HG02571 (cell line): Measurements from ENCODE around the gene ADPRS.

Experiments
- ATAC-seq: cut with Tn5 transposase; IDR thresholded peaks from one replicate; pipeline ENCODE4 v1.9.1; 2021; ENCODE audit warnings: mild to moderate bottlenecking, moderate library complexity; ENCODE audit not compliant: unreplicated experiment

The ADPRS gene, protein sequence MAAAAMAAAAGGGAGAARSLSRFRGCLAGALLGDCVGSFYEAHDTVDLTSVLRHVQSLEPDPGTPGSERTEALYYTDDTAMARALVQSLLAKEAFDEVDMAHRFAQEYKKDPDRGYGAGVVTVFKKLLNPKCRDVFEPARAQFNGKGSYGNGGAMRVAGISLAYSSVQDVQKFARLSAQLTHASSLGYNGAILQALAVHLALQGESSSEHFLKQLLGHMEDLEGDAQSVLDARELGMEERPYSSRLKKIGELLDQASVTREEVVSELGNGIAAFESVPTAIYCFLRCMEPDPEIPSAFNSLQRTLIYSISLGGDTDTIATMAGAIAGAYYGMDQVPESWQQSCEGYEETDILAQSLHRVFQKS

DNA sequence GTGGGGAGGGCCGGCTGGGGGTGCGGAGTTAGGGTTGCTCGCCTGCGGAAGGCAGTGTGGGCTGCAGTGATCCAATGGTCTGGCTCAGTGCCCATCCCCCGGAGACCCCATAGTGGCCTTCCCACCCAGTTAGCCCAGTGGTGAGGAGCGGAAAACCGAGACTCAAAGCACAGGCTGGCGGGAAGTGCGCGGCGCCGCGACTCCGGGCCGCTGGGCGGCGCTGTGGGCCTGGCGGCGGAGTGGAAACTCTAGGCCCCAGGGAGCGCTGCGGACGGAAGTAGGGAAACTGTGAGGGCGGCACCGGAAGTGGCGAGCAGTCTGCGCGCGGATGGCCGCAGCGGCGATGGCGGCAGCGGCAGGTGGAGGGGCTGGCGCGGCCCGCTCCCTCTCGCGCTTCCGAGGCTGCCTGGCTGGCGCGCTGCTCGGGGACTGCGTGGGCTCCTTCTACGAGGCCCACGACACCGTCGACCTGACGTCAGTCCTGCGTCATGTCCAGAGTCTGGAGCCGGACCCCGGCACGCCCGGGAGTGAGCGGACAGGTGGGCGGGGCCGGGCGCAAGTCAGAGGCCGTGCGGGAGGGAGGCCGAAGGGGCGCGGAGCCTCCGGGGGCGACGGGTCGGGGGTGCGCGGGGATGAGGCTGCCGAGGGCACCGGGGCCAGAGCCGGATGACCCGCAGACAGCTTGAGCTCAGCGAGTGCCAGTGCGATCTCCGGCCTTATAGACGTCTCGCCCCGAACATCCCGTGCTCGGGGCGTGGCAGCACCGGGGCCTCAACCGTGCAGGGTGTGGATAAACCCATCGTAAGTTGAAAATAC, at the start of gene ADPRS:
TSS of gene ADPRS (plus strand) at position 316 of the 816 bp plus-strand sequence. CDS start at position 329, 13 bp downstream.
- peak; percentile 76 for ATAC-seq

DNA sequence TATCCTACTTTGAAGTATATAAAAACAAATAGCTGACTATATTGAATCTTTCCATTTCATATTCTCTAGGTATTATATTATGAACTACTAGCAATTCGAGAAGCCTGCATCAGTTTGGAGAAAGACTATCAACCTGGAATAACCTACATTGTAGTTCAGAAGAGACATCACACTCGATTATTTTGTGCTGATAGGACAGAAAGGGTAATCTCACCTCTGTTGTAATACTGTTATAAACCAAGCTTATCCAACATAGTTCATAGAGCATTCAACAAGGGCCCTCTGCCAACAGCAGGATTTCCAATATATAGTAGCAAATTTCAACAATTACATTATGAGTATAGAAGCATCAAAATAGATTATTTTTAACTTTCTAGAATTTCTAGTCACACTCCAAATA, 48.5 kb upstream of the ADPRS start:
- no peak for ATAC-seq

DNA sequence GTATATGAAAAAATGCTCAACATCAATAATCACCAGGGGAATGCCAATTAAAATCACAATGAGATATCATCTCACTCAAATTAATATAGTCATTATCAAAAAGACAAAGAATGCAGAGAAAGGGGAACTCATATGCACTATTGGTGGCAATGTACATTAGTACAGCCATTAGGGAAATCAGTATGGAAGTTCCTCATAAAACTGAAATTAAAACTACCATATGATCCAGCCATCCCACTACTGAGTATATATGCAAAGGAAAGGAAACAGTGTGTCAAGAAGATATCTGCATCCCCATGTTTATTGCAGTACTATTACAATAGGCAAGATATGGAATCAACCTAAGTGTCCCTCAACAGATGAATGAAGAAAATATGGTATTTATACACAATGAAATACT, 36.9 kb upstream of the ADPRS start:
- ATAC-seq = no peak

DNA sequence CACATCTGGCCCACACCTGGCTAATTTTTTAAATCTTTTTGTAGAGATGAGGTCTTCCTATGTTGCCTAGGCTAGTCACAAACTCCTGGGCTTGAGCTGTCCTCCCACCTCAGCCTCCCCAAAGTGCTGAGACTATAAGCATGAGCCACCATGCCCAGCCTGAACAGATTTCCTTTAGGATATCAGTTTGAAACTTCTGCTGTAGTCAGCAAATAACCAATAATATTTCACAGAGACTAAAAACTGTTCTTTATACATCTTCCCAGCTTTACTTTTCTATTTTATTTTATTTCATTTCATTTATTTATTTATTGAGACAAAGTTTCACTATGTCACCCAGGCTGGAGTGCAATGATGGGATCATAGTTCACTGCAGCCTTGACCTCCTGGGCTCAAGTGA, 34.7 kb upstream of the ADPRS start:
- no peak for ATAC-seq

- ATAC-seq = no peak
These were observed 33.0 kb upstream of the ADPRS start for GRCh38 chr1:36055706-36056105.

GRCh38 chr1:36062315-36062714, 26.4 kb upstream of the ADPRS start:
- ATAC-seq = no peak

DNA sequence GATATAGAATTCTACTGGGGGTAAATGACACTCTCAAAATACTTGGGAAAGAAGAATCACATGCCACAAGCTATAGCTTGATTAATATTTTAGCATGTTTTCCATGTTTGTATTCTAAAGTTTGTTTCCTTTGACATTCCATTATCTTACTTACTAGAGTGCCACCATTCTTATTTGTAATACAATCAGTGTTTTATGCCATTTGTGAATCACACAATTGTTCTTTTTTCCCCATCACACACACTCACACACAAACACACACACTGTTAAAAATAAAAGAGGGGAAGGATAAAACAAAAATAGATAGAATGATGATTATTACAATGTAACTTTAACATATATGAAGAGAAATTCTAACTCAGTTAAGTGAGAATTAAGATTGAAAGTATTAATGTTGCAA, 20.8 kb upstream of the ADPRS start:
- no peak for ATAC-seq

DNA sequence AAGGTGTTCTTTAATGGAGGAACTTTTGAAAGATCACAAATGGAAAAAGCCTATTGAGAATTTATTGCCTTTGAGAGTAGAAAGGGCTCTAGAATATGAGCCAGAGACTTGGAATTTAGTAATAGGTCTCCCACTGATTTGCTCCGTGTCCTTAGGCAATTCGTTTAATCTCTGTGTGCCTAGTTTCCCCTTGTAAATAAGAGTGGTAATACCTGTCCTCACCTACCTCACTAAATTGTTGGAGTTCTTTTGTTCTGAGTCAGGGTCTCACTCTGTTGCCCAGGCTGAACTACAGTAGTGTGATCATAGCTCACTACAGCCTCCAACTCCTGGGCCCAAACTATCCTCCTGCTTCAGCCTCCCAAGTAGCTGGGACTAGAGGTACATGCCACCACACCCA, 19.8 kb upstream of the ADPRS start:
- ATAC-seq = no peak

DNA sequence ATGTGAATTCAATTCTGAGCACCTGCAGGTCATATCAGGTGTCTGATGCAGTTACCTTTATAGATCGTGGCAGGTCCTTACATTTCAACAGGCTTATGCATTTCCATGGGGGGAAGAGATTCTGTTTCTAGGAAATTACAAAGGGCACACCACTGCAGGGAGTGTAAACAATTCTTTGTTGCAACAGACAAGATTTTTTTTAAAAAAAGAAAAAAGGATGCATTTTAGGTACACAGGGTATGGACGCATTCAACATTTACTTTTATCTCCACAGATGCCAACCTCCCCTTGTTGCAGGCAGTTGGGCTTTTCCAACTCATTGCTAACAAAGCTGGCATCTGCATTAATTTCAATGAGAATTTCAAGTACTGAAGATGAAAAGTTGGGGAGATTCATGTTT, 18.3 kb upstream of the ADPRS start:
- ATAC-seq = no peak

DNA sequence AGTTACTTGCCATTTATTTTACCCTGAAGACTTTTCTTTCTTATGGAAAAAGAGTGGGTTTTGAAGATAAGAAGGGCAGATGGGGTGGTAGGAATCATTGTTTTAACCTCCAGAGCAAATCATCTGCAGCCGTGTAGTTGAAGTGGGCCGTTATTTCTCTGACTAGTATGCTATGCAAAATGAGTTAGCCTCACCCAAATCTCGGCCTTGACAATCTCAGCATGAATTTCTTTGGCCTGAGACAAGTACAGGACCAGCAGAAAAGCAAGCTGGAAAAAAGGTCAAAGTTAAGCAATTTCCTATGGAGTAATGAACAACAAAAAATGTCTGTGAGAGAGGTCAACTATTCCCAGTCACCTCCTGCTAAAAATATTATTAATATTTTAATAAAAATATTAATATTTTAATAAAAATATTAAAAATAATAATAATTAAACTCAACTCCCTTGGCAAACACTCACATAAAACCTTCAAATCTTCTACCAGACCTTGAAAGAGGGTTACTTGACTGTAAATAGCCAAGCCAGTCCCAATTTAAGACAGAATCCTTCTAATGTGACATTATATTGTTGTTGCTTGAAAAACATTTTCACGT, 11.6 kb upstream of the ADPRS start:
- ATAC-seq = no peak

DNA sequence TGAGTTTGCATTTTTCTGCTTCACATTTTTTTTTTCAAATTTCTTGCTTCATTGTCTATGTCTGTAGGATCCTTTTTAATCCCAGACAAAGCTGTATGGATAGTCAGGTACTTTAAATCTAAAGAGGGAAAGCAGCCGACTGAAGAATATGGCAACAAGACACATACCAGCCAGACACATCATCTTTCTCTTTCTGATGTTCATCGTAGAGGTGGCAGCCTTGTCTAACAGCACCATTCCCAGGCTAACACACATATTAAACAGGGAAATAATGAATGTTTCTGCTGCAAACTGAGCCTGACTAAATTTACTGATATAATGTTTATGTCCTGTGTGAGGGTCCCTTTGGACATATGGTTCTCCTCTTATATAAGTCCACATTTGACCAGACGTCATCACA, 8.5 kb upstream of the ADPRS start:
- ATAC-seq = no peak

- ATAC-seq = no peak
These were observed 7.9 kb upstream of the ADPRS start for GRCh38 chr1:36080801-36081200.

GRCh38 chr1:36081926-36082485, 6.7 kb upstream of the ADPRS start:
- ATAC-seq = no peak

DNA sequence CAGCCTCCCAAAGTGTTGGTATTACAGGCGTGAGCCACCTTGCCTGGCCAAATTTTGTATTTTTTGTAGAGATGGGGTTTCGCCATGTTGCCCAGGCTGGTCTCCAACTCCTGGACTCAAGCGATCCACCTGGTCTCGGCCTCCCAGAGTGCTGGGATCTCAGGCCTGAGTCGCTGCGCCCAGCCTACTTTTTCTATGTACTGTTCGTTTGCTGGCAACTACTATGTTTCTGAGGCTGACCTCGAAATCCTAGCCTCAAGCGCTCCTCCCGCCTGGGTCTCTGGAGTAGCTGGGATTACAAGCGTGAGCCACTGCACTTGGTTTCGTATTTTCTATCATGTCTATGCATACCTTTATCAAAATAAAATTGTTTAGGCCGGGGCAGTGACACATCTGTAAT, 5.5 kb upstream of the ADPRS start:
- no peak for ATAC-seq

- no peak for ATAC-seq
These were observed 4.8 kb upstream of the ADPRS start, which contains the start of gene TEKT2 for GRCh38 chr1:36083635-36084496. Gene TEKT2 (plus strand): TSS chr1:36084094. CDS start chr1:36084922, 828 bp downstream.

DNA sequence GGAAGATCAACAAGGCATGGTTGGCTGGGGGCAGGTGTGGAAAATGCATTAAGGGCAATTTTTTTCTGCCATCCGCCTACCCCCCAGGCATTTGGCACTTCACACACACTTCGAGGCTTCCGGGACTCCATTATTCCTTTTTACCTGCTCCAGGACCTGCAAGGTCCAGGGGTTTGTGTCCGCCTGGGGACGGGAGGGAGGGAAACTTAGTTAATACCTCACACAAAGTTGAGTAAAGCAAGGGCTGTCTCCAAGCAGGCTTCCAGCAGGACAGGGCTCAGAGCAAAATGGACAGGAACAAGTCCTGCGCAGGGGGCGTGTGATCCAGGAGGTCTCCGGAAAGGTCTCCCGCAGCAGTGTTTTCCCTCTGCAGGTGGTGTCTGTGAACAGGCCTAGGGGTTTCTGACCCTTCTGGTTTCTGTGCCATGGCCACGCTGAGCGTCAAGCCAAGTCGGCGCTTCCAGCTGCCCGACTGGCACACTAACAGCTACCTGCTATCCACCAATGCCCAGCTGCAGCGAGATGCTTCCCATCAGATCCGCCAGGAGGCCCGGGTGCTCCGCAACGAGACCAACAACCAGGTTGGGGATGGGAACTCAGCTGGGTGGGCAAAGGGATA, 4.1 kb upstream of the ADPRS start:
- no peak for ATAC-seq

DNA sequence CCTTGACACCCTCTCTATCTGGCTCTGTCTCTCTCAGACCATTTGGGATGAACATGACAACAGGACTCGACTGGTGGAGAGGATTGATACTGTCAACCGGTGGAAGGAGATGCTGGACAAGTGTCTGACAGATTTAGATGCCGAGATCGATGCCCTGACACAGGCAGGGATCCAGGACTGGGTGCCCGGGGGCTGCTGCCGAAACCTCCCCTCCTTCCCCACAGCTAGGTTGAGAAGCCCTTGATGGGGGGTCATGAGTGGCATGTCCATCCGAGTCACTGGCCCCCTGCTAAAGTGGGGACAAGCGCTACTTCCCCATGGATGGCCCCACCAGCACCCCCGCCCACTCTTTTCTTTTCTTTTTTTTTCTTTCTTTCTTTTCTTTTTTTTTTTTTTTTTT, 3.6 kb upstream of the ADPRS start:
- no peak for ATAC-seq

GRCh38 chr1:36085686-36086526, 2.8 kb upstream of the ADPRS start:
- ATAC-seq = no peak
